Measurements from ENCODE around the gene AFDN.
"Not testable (repeated sequence)": the region's sequence is repeated elsewhere in the genome, so short reads cannot be mapped to it uniquely, and the experiment has no call there.

Gene AFDN

GRCh38 chr6:167981916-167982462 is 155.3 kb downstream of the AFDN start:
- DNase-seq, result no peak

- no peak for DNase-seq
Observed at GRCh38 chr6:167984144-167984719, 157.5 kb downstream of the AFDN start.

DNA sequence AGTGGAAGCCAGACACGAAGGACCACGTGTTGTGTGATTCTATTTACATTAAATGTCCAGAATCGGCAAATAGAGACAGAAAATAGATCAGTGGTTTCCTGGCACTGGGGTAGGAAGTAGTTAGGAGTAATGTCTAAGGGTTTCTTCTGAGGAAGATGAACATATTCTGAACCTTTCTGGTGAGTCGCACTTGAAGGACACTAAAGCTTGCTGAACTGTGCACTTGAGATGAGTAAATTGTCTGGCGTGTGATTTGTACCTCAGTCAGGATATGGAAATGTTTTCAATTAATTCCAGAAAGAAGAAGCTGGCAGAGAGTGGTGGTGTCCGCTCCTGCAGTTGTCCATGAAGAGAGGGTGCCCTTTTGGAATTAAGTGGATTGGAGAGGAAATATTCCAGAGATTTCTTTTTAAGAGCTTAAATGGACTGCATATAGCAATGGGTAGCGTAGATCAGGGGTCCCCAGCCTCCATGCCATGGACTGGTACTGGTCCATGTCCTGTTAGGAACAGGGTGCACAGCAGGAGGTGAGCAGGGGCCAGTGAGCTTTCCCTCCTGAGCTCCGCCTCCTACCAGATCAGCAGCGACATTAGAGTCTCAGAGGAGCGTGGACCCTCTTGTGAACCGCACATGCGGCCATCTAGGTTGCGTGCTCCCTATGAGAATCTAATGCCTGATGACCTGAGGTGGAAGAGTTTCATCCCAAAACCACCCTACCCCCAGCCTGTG is 158.3 kb downstream of the AFDN start:
- DNase-seq, result no peak

DNA sequence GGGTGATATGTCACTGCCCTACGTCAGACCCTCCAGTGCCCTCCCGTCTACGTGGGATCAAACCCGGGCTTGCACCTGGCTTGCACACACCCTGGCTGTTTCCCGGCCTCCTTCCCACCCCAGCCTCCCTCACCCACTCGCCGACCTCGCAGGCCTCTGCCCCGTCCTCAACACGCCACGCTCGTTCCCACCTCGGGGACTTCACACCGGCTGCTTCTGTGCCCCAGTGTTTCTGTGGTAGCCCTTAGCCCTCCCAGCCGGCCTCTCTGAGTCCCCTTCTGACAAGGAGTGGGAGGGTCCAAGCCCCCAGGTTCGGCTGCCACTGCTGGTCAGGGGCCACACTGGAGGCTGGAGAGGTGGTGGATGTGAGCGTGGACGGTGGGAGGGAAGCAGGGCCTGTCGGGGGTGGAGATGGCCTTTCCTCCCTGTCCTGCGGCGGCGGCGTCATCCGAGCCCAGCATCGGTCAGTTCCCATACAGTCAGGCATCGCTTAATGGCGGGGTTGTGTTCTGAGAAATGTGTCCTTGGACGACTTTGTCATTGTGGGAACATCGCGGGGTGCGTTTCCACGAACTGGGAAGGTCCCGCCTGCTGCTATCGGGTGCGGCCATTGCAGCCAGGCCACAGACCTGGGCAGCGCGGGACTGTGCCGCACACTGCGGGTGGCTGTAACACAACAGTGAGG is 159.3 kb downstream of the AFDN start:
- no peak for DNase-seq

DNA sequence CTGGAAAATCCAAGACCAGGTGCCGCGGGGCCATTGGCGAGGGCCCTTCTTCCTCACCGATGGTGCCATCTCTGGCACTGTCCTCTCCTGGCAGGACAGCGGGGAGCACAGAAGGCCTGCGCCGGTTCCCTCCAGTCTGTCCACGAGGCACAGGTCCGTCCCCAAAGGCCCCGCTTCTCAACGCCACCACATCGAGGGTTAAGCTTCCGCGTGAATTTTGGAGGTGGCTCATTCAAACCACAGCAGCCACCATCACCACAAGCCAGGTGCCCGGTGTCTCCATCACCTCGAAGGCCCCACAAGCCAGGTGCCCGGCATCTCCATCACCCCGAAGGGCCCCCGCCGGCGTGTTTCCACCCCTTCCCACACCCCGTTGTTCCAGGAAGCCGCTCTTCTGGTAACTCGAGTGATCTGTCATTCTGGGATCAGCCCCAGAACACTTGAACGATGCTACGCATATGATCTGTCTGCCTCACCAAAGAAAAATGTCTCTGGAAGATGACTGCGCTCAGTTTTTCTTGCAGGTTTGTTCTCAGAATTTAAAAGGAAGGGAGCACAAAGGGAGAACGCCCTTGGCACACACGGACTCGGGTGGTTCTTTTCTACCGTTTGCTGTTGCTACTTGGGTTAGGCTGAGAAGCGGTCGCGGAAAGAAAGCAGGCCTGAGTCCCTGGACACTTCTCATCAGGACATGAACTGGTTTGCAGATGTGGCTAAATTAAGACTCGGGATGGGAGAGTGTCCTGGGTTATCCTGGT is 160.9 kb downstream of the AFDN start:
- no peak for DNase-seq

GRCh38 chr6:167988154-167988495 is 161.4 kb downstream of the AFDN start:
- DNase-seq, result no peak

GRCh38 chr6:167988945-167989841 is 162.5 kb downstream of the AFDN start:
- no peak for DNase-seq

GRCh38 chr6:167990016-167990945 is 163.6 kb downstream of the AFDN start:
- no peak for DNase-seq

DNA sequence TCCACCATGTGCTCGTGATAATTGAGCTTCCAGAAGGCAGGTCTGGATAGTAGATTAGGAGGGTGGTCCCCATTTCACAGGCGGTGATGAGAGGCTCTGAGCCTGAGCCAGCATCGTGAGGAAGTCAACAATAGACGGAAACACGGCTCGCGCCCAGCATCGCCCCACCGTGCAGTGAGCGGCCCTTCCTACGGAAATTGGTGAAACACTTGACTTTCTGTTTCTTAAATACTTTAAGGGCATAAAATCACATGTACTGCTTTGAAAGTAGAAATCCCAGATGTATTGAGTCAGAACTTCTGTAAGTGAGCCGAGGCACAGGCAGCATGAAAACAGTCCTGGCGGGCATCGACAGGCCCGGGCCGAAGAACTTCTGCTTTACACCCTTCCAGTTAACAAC is 166.5 kb downstream of the AFDN start:
- no peak for DNase-seq

DNA sequence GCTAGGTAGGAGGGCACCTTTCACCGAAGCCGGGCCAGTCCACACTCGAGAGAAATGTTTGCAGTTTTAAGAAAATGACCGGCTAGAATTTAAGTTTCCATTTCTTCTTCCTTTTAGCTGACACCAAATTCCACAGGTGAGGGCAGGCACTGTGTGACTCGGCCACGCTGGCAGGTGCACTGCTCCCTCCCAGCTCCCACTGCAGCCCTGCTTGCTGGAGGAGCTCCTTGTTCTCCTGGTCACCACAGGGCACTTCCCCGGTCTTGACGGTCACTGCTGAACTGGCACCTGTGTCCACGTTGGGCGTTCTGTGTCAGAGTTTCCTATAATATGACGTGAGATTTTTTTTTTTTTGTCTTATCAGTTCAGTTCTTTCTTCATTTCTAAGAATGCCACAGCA is 167.1 kb downstream of the AFDN start:
- no peak for DNase-seq

DNA sequence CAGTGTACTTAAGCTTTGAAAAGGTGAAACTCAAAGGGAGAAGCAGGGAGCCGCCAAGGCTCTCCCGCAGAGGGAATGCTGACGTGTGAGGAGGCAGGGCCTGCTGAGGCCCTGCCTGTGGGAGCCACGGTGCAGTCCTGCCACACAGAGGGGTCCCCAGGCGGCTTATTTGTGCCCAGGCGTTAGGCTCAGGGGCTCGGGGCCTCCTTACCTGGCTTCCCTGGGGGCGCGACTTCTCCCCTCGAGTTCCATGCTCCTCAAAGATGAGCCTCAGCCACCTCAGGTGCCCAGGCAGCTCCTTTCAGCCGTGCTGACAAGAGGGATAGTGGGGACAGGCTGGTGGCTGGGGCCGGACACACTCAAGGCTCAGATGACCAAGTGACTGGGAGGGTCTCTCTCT is 168.6 kb downstream of the AFDN start:
- DNase-seq, result no peak

DNA sequence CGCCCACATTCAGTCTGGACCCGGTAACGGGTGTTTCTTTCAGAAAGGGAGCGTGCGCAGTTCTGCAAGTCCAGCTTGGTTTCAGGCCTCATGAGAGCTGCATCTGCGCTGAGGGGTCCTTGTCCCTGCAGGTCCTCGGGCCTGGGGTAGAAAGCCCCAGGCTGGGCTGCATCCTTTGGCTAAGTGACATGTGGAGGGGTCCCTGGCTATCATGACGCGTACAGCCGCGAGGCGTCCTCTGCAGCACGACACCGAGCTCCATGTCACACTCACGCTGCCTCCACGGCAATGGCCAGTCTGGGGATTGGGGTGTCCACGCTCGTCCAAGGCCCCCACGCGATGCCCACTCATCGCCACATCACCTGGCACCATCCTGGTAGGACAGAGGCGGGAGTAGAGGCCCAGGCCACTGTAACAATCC is 169.0 kb downstream of the AFDN start:
- no peak for DNase-seq

DNA sequence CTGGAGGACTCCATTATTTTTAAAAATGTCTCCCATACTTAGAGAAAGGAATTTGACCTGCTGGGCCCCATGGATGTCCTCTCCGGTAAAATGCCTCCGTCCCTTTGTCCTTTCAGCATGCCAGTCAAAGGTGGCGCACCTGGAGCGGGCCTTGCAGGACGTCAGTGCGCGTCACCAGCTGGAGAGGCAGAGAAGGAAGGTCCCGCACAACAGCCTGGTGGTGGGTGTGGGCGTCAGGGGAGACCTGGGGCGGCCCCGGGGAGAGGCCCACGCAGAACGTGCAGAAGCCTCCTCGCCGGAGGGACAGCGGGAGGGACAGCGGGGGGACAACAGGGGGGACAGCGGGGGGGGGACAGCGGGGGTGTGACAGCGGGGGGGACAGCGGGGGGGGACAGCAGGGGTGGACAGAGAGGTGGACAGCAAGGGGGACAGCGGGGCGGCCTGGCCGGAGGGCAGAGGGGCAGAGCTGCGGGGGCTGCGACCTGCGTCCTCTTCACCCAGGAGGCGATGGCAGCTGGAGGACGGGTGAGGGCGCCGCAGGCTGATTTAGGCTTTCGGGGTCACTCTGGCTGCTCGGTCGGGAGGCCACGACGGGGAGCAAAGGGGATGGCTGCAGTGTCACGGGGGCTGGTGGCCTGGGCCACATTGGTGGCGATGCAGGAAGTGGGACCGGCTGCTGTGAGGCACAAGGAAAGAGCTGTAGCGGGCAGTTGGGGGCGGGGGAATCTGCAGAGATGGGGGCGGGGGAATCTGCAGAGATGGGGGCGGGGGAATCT is 169.9 kb downstream of the AFDN start:
- DNase-seq, result no peak

DNA sequence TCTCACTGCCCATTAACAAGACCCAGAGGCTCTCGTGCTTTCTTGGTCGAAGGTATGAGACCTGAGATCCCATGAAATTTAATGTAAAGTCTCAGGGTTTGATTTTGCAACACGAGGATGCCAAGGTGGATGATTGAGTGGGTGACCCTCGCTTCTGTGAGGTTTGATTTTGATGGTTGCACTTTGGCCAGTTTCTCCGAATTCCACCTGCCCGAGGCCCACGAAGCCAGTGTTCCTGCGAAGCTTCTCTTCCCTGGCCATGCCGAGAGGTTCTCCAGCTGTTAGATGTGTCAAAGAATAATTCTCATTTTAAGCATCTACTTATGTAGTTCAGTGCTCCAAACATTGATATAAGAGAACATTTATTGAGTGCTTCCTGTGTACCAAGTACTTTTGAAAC is 170.9 kb downstream of the AFDN start, which contains the start of gene KIF25:
KIF25 (plus strand) TSS at position 30 of the 400 bp plus-strand sequence. CDS start 31,915 bp downstream, outside the sequence.
- DNase-seq, result no peak

DNA sequence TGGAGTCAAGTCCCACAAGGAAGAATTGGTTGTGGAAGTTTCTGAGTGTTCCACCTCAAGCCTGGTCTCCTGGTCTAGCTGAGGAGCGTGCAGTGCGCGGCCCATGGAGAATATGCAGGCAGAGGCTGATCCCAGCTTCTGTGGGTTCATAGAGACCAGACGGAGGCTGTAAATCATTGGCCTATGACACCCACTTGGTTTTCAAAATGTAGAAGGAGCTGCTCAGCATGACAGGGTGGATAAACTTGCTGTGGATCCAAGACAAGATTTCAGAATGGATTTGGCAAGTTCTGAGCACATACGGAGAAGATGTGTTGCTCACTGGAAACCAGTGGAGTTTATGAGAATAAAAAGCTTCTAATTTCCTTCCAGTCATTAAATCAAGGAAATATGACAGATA is 171.5 kb downstream of the AFDN start:
- no peak for DNase-seq

DNA sequence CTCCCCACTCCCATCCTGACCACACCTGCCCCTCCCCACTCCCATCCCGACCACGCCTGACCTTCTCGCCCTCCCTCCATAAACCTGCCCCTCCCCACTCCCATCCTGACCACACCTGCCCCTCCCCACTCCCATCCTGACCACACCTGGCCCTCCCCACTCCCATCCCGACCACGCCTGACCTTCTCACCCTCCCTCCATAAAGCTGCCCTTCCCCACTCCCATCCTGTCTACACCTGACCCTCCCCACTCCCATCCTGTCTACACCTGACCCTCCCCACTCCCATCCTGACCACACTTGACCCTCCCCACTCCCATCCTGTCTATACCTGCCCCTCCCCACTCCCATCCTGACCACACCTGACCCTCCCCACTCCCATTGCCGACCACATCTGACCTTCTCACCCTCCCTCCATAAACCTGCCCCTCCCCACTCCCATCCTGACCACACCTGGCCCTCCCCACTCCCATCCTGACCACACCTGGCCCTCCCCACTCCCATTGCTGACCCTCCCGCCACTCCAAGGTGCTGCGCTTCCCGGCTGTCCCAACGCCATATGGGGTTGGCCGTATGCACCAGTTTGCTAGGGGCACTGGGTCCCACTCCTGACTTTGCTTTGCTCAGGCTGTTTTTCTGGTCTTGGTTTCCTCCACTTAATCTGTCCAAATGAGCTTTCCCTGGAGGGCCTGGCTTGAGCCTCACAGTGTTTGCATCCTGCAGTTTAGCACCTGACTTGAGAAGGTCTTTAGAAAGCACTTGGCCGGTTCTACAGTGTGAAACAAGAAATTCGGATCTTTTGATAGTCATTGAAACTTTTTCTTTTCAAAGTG is 173.7 kb downstream of the AFDN start:
- DNase-seq, result no peak

DNA sequence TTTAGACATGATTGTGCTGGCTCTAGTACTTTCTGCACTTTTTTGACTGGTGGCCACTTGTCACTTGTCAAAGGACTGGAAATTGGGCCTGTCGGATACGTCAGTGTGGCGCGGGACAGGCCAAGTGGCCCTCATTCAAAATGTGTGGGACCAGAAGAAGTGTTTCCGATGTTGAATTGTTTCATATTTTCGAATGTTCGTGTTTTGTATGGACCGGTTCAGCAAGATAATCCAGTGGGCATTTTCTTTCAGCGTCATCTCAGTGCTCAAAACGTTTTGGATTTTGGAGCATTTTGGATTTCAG is 174.3 kb downstream of the AFDN start:
- DNase-seq, result no peak

DNA sequence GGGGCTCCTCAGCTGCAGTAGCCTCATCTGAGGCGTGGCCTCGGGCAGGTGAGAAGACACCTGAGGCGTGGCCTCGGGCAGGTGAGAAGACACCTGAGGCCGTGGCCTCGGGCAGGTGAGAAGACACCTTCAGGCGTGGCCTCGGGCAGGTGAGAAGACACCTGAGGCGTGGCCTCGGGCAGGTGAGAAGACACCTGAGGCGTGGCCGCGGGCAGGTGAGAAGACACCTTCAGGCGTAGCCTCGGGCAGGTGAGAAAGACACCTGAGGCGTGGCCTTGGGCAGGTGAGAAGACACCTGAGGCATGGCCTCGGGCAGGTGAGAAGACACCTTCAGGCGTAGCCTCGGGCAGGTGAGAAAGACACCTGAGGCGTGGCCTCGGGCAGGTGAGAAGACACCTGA is 174.8 kb downstream of the AFDN start:
- not testable (repeated sequence) for DNase-seq

DNA sequence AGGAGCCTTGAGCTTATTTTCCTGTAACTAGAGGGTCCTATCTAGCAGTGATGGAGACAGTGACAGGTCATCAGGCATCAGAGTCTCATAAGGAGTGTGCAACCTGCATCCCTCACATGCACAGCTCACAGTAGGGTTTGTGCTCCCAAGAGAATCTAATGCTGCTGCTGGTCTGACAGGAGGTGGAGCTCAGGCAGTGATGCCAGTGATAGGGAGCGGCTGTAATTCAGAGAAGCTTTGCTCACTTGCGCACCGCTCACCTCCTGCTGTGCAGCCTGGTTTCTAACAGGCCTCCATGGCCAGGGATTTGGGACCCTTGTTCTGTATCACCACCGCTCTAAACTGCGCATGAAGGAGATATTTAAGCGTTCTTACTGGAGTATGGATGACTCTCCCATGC is 176.1 kb downstream of the AFDN start:
- DNase-seq, result no peak

Measured in inflammatory macrophage (primary cell).